Loucy (cell line): ENCODE results near the gene HYOU1.

Experiments
- EZH2phosphoT487 ChIP-seq: fragments of 200-600 bp; IDR thresholded peaks from 2 replicates; pipeline ENCODE4 v1.6.1; 2018; ENCODE audit warnings: antibody characterized with exemption, mild to moderate bottlenecking, moderate library complexity, borderline replicate concordance
- TF ChIP-seq, protein P1 (sequence below): fragments of 200-600 bp; sonication (generic); conservative IDR thresholded peaks from 2 replicates; pipeline ENCODE4 v1.5.1; 2014; ENCODE audit warnings: mild to moderate bottlenecking, antibody characterized with exemption, low read length

DNA sequence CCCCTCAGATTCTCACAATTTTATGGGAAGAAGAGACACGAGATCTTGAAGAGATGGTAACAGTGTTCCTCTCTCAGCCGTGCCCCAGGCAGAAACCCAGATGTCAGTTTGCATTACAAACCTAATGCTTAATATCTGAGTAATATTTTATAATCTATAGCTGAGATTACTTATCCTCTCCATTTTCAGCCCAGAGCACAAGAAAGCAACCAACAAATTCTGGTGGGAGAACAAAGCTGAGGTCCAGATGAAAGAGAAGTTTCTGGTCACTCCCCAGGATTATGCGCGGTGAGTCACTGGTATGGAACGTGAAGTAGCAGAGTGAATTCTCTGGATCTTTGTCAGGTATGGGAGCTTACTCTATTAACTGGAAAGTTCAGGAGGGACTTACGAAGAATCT, 58.2 kb downstream of the HYOU1 start:
- TF ChIP-seq, protein P1, sequence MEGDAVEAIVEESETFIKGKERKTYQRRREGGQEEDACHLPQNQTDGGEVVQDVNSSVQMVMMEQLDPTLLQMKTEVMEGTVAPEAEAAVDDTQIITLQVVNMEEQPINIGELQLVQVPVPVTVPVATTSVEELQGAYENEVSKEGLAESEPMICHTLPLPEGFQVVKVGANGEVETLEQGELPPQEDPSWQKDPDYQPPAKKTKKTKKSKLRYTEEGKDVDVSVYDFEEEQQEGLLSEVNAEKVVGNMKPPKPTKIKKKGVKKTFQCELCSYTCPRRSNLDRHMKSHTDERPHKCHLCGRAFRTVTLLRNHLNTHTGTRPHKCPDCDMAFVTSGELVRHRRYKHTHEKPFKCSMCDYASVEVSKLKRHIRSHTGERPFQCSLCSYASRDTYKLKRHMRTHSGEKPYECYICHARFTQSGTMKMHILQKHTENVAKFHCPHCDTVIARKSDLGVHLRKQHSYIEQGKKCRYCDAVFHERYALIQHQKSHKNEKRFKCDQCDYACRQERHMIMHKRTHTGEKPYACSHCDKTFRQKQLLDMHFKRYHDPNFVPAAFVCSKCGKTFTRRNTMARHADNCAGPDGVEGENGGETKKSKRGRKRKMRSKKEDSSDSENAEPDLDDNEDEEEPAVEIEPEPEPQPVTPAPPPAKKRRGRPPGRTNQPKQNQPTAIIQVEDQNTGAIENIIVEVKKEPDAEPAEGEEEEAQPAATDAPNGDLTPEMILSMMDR = no peak
- no peak for TF ChIP-seq EZH2phosphoT487
